ENCODE data around the gene FOXC1.

The FOXC1 gene

DNA sequence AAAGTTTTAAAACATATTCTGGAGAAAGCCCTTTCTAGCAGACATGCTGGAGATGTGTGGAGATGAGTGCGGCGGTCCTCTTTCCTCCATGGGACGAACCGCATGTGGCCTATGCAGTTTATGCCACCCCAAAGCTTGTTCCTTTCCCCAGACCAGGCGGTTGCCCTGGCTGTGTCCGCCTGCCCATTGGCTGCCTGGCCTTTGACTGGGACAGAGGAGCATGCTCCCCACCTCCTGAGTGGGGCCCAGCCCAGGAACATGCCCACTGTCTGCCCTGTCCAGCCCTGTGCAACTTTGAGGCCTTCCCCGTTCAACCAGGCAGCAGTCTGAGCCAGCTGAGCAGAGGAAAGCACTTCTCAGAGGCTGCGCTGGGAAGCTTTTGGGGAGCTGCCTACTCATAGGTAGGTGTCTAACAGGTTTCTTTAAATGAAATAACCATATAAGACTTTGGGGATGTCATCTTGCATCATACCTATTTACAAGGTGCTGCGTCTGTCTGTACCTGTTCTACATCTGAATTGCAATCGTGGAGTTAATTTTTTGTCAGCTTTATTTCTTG lies 20.6 kb downstream of the FOXC1 start:
- no peak for DNase-seq (ENCODE audit: low read depth)
- TF ChIP-seq CTCF (IDR thresholded peaks at IDR 0.05; ENCODE audit: low read length, missing control alignments), result no peak
- H3K4me3 ChIP-seq (replicated peaks; ENCODE audit: low read depth, low read length), result no peak overlapping the region

GRCh38 chr6:1630771-1631217 lies 21.1 kb downstream of the FOXC1 start:
- TF ChIP-seq CTCF (IDR thresholded peaks at IDR 0.05; ENCODE audit: low read length, missing control alignments), result no peak
- peak; percentile 54 for DNase-seq (ENCODE audit: low read depth)
- H3K4me3 ChIP-seq (replicated peaks; ENCODE audit: low read depth, low read length), result no peak overlapping the region

DNA sequence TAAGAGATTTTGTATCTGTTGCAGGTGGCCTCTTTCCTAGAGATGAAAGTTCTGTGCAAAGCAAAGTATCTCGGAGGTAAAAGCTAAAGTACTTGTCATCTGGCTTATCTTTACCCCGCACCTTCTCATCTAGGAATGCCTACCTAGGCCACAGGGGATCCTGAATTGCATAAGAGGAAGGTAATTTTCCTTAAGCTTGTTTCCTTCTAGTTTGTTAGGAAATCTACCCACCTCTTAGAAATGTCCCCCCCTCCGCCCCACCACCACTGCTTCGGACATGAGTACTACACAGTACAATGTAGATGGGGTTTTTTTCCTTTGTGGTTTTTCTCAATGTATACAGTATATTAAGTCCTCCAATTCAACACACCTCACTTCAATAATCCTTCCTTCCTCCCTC lies 21.5 kb downstream of the FOXC1 start:
- no peak for DNase-seq (ENCODE audit: low read depth)
- TF ChIP-seq CTCF (IDR thresholded peaks at IDR 0.05; ENCODE audit: low read length, missing control alignments), result no peak

GRCh38 chr6:1633366-1634021 lies 23.8 kb downstream of the FOXC1 start:
- H3K4me3 ChIP-seq (replicated peaks; ENCODE audit: low read depth, low read length), result no peak overlapping the region
- TF ChIP-seq CTCF (IDR thresholded peaks at IDR 0.05; ENCODE audit: low read length, missing control alignments), result no peak

More for the DNA sequence above, 21.5 kb downstream of the FOXC1 start:
- no peak overlapping the region for H3K4me3 ChIP-seq (replicated peaks; ENCODE audit: low read depth, low read length)

GRCh38 chr6:1634081-1634480 lies 24.4 kb downstream of the FOXC1 start:
- no peak for TF ChIP-seq CTCF (IDR thresholded peaks at IDR 0.05; ENCODE audit: low read length, missing control alignments)
- H3K4me3 ChIP-seq (replicated peaks; ENCODE audit: low read depth, low read length), result no peak overlapping the region
- DNase-seq (ENCODE audit: low read depth), result no peak

More at GRCh38 chr6:1633366-1634021, 23.8 kb downstream of the FOXC1 start:
- no peak for DNase-seq (ENCODE audit: low read depth)

DNA sequence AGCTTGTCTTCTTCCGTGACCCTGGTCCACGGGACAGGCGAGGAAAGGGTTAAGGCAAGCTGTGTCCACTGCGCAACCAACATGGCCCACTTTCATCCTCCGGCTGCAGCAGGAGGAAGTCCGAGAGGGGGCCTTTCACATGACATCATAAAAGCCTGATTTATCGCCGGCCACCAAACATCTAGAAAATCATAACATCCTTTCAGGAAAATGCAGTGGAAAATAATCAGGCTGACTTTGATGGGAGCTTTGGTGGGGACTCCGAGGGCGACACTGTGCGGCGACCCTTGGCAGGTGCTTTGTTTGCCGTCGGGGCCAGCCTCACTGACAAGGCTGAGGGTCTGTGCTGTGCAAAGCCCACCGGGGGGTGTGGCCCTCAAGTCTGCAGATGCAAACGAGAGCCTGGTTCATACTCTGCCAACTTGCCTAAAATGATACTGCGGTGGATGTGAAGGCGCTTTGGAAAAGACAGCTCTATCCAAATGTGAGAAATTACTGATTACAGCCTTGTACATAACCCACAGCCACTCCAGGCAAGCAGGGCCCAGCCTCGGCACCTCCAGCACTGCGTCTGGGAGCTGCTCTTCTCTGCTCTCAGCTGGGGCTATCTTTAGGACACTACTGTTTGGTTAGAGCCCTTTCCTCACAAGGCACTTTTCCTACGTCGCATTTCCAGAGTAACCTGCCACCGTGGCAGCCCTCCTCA lies 25.7 kb downstream of the FOXC1 start:
- no peak for TF ChIP-seq CTCF (IDR thresholded peaks at IDR 0.05; ENCODE audit: low read length, missing control alignments)
- DNase-seq (ENCODE audit: low read depth), result no peak
- no peak overlapping the region for H3K4me3 ChIP-seq (replicated peaks; ENCODE audit: low read depth, low read length)
